Dedifferentiated amniotic fluid mesenchymal stem cell (primary cell): ENCODE data around the gene CWC22.
"Not testable (repeated sequence)": the region's sequence is repeated elsewhere in the genome, so short reads cannot be mapped to it uniquely, and the experiment has no call there.

Source experiments
- DNase-seq: peaks from one replicate; pipeline ENCODE4 v3.0.0-alpha.2; 2016; ENCODE audit errors: extremely low spot score

CWC22 gene

GRCh38 chr2:180006781-180007579 lies at the start of gene CWC22:
TSS of gene CWC22 (minus strand) at chr2:180007297. CDS start at chr2:179993341, 13,956 bp downstream.
- DNase-seq, result peak; percentile 95

DNA sequence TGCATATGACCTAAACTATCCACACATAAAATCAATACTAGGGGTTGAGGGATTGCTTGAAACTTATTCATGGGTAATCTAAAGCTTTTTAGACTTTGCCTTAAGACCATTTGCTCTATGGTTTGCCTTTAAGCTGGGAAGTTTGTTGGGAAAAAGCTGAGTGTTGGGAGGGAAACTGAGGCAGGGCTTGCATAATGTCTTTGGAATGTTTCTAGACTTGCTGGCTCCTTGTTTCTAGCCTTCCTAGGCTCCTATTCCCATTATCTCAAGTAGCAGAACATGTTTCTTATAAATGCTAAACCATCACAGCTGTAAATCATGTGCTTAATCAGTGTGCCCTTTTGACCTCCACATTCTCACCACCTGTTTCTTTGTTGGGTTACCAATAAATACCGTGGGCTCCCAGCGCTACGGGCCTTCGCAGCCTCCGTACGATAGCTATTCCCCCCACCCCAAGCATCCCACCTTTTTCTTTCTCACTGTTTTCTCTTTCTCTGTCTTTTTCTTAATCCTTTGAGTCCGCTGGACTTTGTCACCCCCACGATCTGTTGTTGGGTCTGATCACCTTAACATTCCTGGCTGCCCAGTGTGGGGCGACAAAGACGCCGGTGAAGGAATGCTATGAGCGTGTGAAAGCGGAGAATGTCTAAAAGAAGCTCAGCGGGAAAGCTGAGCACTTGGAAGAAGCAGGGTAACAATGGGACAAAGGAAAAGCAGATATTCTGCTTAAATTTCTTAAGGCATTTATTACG lies 49.4 kb upstream of the CWC22 start:
- no peak for DNase-seq

GRCh38 chr2:180054576-180054975 lies 47.5 kb upstream of the CWC22 start:
- DNase-seq, result not testable (repeated sequence)

- DNase-seq, result no peak
Measured at GRCh38 chr2:180050246-180050645, 43.1 kb upstream of the CWC22 start.

DNA sequence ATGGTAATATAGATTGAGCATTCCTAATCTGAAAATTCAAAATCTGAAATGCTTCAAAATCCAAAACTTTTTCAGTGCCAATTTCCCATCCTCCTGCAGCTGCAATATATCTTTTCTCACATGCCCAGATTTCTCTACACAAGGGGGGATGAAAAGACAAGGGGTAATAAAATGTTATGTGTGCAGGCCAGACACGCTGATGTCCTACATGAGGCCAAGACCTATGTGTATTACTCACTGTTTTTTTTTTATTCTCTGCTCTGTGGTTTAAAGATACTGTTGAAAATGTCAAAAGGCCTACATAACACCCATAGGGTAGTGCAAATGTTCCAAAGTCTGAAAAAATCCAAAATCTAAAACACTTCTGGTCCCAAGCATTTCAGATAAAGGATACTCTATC lies 41.2 kb upstream of the CWC22 start:
- no peak for DNase-seq

DNA sequence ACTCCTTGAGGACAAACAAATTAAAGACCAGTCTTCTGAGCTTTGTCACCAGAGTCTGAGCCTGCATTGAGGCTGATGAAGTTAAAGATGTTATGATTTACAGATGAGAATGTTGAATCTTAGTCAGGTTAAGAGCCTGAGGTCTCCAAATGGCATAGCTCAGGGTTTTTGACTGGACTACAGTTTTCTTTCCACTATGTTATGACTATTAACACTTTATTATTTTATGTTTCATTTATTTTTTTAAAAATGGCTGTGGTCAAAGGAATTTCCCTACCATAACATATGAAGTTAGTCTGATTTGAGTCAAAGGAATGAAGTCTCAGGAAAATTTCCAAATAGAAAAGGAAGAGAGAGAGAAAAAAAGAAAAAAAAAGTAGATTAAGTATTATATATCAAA lies 39.7 kb upstream of the CWC22 start:
- DNase-seq, result no peak

DNA sequence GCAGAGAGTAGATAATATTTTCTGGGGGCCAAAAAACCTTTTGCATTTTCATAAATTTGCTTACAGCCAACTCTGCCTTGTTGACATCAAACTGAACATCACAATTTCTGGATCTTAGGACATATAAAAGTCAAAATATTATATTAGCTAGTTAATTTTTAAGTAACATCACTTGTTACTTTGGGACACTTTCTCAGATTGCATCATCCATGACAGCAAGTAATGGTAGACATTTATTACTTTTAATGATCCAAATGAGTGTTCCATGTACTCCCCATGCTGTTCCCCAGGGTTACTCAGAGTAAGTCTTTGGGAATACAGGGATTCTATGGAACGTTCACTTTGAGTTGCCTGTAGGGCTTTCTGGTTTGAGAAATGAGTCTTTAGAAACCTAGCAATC lies 39.1 kb upstream of the CWC22 start:
- DNase-seq, result no peak

DNA sequence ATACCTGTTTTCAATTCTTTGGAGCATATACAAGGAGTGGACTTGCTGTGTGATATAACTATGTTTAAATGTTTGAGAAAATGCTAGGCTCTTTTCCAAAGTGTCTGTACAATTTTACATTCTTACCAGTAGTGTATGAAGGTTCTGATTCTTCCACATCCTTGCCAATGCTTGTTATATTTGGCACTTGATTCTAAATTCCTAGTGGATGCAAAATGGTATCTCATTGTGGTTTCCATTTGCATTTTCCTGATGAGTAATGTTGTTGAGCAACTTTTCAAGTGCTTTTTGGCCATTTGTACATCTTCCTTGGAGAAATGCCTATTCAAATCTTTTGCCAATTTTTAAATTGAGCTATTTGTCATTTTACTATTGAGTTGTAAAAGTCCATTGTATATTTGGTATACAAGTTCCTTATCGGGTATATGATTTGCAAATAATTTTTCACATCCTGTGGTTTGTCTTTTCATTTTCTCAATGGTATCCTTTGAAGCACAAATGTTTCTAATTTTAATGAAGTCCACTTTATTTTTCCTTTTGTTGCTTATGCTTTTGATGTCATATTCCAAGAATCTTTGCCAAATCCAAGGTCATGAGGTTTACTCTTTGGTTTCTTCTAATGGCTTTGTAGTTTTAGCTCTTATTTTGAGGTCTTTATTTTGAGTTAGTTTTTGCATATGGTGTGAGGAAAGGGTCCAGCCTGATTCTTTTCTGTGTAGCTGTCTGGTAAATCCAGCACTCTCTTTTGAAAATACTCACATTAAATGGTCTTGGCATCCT lies 33.2 kb upstream of the CWC22 start:
- peak; percentile 98 for DNase-seq

DNA sequence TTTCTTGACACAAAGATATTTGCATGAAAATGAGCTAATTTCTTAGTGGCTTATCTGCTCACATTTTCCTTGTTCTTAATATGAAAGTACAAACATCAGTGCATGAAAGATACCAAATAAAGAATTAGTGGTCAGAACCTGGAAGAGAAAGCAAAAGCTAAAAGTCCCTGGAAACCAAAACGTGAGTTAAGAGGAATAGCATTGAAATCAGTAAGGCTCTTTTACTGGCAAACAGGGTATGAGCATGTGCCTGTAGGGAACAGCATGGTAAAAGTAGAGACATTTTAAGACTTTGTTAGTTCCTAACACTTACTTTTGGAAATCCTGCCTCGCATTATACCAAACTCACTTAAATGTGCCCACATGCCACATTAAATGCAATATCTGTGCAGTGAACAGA lies 31.9 kb upstream of the CWC22 start:
- no peak for DNase-seq

- DNase-seq, result no peak
Measured at GRCh38 chr2:180033993-180034894, 27.1 kb upstream of the CWC22 start.

DNA sequence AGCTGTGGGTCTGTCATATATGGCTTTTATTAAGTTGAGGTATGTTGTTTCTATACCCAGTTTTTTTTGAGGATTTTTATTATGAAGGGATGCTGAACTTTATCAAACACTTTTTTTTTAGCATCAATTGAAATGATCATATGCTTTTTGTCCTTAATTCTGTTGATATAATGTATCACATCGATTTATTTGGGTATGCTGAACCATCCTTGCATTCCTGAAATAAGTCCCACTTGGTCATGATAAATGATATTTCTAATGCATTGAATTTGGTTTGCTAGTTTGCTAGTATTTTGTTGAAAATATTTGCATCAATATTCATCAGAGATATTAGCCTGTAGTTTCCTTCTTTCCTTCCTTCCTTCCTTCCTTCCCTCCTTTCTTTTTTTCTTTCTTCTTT lies 22.5 kb upstream of the CWC22 start:
- no peak for DNase-seq

DNA sequence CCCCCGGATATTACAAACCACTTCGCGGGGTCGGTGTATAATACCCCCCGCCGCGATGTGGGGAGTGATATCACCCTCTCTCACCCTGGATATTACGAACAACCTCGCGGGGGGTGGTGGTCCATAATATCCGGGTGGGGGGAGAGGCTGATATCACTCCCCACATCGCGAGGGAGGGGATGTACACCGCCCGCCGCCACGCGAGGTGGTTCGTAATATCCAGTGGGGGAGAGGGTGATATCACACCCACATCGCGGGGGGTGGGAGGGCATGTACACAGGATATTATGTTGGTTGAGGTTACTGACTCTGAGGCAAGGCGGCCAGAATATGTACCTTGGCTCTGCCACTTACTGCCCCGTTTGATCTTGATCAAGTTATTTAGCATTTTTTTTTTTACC lies 14.8 kb upstream of the CWC22 start:
- no peak for DNase-seq

- peak; percentile 68 for DNase-seq
Measured at GRCh38 chr2:180017784-180018183, 10.7 kb upstream of the CWC22 start.

GRCh38 chr2:180016937-180017336 lies 9.8 kb upstream of the CWC22 start:
- no peak for DNase-seq

GRCh38 chr2:180015951-180016709 lies 9.0 kb upstream of the CWC22 start:
- DNase-seq, result peak; percentile 95

DNA sequence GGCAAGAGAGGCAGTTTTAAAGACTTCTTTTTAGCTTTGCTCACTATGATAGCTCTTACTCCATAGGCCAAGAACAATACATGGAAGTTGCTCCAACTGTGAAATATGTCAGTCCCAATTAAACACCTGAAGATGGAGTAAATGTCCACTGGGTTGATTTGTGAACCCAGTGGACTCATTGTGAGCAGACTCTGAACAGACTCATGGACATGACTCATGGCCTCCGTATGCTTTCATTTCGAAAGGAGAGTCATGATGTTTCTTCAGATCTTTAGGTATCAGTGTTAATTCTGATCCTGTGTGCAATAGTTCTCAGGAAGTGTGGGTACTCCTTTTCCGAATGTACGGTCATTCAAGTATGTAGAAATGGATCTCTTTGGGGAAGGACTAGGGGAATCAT lies 5.4 kb upstream of the CWC22 start:
- DNase-seq, result no peak

GRCh38 chr2:180010701-180011100 lies 3.6 kb upstream of the CWC22 start:
- no peak for DNase-seq

GRCh38 chr2:180006231-180006630 lies 866 bp downstream of the CWC22 start:
- no peak for DNase-seq

DNA sequence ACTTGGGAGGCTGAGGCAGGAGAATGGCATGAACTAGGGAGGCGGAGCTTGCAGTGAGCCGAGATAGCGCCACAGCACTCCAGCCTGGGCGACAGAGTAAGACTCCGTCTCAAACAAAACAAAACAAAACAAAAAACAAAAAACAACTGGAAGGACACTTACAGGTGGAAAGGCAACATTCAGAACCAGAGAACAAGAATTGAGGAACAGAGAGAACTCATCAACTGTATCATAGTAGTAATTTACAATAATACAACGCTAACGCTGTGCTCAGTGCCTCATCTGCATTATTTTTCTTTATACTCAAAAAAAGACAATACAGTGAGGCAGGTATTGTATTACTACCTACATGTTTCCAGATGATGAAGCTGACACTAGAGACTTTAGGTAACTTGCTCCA lies 1.6 kb downstream of the CWC22 start:
- not testable (repeated sequence) for DNase-seq

GRCh38 chr2:180004731-180005130 lies 2.4 kb downstream of the CWC22 start:
- DNase-seq, result no peak

- DNase-seq, result no peak
Measured at GRCh38 chr2:180003559-180003958, 3.5 kb downstream of the CWC22 start.
